ENCODE results near the gene FHL3.
"Not testable (repeated sequence)": the region's sequence is repeated elsewhere in the genome, so short reads cannot be mapped to it uniquely, and the experiment has no call there.

The FHL3 gene

GRCh38 chr1:38038861-38039260, 33.5 kb upstream of the FHL3 start:
- Histone ChIP-seq H3K4me3 (no peak overlapping the region), H3K27ac (peak overlapping the region in 1 of 21 experiments; percentile 41)

DNA sequence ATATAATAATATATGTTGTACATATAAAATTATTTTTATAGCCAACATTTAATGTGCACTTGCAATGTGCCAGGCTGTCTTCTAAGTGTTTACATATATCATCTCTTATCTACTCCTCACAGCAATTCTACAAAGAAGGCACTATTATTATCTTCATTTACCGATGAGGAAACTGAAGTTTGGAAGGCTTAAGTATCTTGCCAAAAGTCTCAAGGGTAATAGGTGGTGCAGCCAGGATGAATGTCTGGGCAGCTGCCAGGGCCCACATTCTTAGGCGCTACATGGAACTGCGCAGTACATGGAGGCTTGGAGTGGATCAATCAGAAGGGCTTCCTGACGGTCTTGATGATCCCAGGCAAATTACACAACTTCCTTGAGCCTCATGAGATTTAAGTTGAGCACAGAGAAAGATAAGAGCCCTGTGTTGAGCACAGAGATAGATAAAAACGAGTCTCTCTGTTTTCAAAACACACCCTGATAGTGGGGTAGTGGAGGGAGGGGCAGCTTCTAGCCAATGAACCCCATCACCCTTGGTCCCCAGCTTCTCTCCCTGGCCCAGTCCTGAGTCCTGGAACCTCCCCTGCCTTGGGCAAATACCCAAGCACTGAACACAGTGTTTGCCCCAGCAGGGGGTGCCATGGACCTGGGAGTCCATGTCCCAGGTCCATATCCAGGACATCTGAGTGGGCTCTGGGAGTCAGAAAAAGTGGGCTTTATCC, 32.1 kb upstream of the FHL3 start:
- no peak overlapping the region for H3K27ac ChIP-seq
- H3K4me3 ChIP-seq, result no peak overlapping the region

DNA sequence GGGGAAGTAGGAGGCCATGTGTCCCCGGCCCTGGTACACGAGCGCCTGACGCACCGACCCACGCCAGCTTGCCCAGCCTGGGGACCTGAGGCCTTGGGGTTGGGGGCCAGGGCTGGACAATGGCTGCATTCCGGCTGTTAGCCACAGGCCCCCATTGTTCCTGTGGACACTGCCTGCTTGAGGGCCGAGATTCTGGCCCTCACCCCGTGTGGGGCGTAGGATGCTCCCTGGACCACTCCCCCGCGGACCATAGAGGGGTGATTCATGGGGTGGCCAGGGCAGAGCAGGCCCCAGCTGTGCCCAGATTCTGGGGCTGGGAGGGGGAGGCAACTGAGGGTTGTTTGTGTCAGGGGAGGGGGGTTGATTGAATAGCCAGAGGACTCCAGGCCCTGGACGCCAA, 29.6 kb upstream of the FHL3 start:
- no peak overlapping the region for H3K27ac ChIP-seq

GRCh38 chr1:38032992-38033391, 27.7 kb upstream of the FHL3 start:
- not testable (repeated sequence) for H3K4me3 ChIP-seq, H3K27ac ChIP-seq

More for the DNA sequence above, 29.6 kb upstream of the FHL3 start:
- H3K4me3 ChIP-seq, result no peak overlapping the region

DNA sequence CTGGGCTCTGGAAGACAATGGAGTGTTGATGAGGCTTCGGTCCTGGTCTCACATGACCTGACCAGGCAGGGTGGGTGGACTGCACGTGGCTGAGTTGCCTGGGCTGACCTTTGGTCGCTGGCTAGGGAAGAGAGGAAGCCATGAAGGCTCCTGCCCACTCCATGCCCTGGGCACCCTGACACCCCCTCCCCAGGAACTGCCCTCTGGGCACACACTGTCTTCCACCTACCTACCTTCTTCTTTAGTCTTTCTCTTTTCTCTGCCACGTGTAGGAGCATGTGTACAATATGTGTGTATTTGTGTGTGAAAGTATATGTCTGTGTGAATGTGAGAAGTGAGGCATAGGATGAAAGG, 26.2 kb upstream of the FHL3 start:
- H3K27ac ChIP-seq, result peak overlapping the region in 14 of 21 experiments; percentile 0 to 93 (median 82)
- H3K4me3 ChIP-seq, result no peak overlapping the region

DNA sequence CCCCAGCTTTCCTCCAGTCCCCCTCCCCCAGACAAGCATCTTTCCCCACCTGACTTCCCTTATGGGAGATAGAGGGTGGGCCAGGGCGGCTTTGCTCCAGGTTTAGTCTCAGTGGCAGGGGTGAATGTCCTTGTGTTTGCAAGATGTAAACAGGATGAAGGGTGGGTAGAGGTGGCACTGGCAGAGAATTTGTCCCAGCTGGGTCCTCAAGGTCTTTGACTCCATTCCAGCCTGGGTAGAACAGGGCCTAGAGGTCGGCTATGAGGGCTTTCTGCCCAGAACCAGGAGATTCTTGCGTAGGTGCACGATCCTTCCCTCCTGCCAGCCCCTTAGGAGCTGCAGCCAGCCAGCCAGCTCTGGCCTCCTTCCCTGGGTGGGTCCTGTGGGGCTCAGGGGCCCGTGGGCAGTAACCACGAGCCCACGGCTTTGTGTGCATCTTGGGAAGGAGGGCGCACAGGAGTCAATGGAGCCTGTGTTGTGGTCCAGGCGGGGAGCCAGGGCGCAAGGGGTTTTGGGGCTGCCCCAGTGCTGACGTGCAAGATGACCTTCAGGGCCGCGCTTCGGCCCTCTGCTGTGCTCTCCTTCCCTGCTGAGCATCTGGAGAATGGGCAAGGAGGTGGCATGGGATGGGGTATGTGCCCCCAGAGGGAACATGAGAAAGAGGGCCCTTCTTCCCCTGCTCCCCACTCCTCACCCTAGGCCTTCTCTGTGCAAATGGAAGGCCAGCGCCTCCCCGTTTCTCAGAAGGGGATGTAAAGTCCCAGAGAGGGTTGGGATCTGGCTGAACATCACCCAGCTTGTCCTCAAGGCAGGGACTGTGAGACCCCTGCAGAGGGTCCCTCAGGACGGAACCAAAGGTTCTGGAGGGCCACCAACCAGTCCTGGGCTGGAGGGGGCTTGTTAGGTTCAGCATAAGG, 25.5 kb upstream of the FHL3 start:
- Histone ChIP-seq H3K4me3 (no peak overlapping the region), H3K27ac (peak overlapping the region in 20 of 21 experiments; percentile 13 to 93 (median 74))

GRCh38 chr1:38029685-38030511, 24.6 kb upstream of the FHL3 start:
- no peak overlapping the region for H3K4me3 ChIP-seq
- peak overlapping the region in 20 of 21 experiments; percentile 13 to 93 (median 78) for H3K27ac ChIP-seq

DNA sequence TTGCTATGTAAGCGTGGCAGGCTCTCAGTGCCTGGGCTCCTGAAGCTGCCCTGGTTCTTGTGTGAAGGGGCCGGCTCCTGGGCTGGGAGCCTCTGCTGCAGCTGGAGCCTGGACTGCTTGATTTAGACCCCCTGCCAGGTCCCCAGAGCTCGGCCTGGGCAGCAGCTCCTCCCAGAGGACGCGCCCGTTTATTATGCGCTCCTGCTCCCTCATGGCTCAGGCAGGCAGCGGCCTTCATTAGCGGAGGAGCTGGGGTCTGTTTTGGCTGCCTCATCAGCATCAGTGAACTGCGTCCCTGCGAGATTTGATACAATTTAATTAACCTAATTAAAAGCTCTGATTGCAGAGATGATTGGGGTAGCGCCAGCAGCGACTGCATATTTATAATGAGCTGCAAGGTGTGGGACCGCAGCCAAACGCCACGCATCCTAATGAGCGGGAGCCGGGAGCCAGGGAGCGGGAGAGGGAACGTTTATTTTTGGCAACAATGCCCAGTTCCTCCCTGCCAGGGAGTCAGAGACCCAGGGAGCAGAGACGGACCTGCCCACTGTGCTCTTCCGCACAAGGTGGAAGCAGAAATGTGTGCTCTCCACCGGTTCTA, 23.9 kb upstream of the FHL3 start:
- Histone ChIP-seq H3K27ac (peak overlapping the region in 20 of 21 experiments; percentile 13 to 93 (median 78)), H3K4me3 (no peak overlapping the region)

GRCh38 chr1:38028671-38029070, 23.4 kb upstream of the FHL3 start:
- Histone ChIP-seq H3K27ac (peak overlapping the region in 16 of 21 experiments; percentile 19 to 93 (median 78)), H3K4me3 (no peak overlapping the region)

GRCh38 chr1:38028105-38028591, 22.8 kb upstream of the FHL3 start:
- no peak overlapping the region for H3K4me3 ChIP-seq
- peak overlapping the region in 16 of 21 experiments; percentile 11 to 93 (median 72) for H3K27ac ChIP-seq

DNA sequence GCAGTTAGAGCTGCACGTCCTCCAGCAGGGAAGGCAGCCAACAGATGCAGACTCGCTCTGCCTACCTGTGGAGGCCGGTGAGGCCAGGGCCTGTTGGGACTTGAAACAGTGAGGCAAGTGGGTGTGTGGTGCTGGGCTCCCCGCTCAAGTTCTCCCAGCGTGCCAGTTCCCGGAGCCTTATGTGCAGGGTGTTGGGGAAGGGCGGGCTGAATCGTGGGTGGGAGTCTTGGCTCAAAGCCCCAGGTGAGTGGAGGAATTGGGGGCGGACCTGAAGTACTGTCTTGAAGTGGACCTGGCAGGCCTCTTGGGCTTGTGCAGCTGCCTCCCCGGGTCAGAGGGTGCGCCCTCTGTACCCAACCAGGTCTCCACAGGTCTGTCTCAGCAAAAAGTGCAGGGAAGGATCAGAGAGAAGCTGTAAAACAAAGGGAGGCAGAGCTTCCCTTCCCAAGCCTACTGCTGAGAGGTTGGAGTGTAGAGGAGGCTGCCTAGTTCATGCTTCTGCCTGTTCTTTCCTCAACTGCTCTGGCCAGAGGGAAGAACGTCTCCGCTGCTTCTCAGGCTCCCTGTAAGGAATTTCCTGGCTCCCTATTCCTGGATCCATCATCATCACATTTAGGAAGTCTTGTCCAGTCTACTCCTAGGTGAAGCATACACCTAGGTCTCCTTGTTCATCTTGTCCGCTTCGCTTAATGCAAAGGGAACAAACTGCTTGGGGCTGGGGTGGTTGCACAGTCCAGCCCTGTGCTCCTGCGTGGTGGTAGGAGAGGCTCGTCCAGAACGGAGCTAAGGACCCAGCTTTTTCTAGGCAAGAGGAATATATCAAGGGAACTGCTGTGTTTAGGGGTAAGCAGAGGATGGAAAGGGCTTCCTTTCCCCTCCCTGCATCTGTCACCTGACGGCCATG, 22.1 kb upstream of the FHL3 start:
- H3K4me3 ChIP-seq, result peak overlapping the region in 1 of 7 experiments; percentile 7
- H3K27ac ChIP-seq, result peak overlapping the region in 16 of 21 experiments; percentile 11 to 93 (median 74)

- Histone ChIP-seq H3K4me3 (no peak overlapping the region), H3K27ac (peak overlapping the region in 15 of 21 experiments; percentile 35 to 93 (median 65))
These were observed 21.4 kb upstream of the FHL3 start for GRCh38 chr1:38026592-38027200.

DNA sequence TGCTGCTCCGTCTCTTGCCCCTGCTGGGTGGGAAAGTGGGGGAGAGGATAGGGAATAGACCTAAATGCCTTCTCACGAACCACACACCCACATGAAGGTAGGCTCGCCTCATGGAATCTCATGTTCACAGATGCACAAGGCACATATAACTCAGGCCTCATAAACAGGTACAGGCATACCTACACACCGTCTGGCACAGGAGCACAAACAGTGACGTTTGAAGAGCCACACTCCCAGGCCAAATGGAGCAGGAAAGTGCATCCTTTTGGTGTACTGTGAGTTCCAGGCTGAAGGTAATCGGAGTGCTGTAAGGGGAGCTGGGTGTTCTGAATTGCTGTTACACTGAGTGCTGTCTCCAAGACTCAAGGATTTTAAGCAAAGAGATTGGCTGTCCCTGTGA, 20.4 kb upstream of the FHL3 start:
- Histone ChIP-seq H3K27ac (peak overlapping the region in 15 of 21 experiments; percentile 35 to 93 (median 56)), H3K4me3 (no peak overlapping the region)

DNA sequence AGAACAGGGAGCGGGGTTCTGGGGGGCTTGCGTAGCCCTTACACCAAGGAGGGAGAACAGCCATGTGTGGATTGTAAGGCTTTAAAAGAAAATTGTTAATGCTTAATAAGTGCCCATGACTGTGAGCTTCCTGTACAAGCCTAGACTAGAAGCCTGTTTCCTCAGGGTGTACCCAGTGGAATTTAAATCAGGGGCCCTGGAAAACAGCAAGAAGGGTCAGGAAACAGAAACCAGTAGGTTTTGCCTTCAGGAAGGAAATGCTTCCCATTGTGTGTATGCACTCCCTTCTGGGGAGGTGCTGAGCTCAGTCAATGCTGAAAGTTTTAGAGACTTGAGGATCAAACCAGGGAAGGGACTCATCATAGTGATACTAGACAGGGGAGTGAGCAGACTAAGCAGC, 19.9 kb upstream of the FHL3 start:
- Histone ChIP-seq H3K27ac (peak overlapping the region in 13 of 21 experiments; percentile 35 to 93 (median 65)), H3K4me3 (no peak overlapping the region)

GRCh38 chr1:38022810-38023209, 17.5 kb upstream of the FHL3 start:
- H3K27ac ChIP-seq, result no peak overlapping the region
- no peak overlapping the region for H3K4me3 ChIP-seq

GRCh38 chr1:38021969-38022368, 16.7 kb upstream of the FHL3 start:
- Histone ChIP-seq H3K27ac (no peak overlapping the region), H3K4me3 (no peak overlapping the region)

- Histone ChIP-seq H3K27ac (no peak overlapping the region), H3K4me3 (no peak overlapping the region)
These were observed 15.1 kb upstream of the FHL3 start for GRCh38 chr1:38020396-38020795.

GRCh38 chr1:38018864-38019343, 13.6 kb upstream of the FHL3 start:
- no peak overlapping the region for H3K4me3 ChIP-seq
- no peak overlapping the region for H3K27ac ChIP-seq
